Right lung (tissue), 5 donors: ENCODE data around the gene PRMT2. TPM values are rescaled to one million over a fixed set of nuclear protein-coding genes. Genes with fewer than 3 reads are reported as not detected.
"Not testable (repeated sequence)": the region's sequence is repeated elsewhere in the genome, so short reads cannot be mapped to it uniquely, and the experiment has no call there.

Experiments
- DNase-seq, 2 donors: peaks; one replicate each; pipeline ENCODE4 v3.0.0-alpha.2; 2013
- polyA plus RNA-seq, 5 donors: library from polyadenylated mRNA; unstranded; fragments of 120-200 nt; gene quantifications; one replicate each; pipeline versions ENCODE4 v1.2.1 to v1.2.3, GENCODE V29; 2013; ENCODE audit warnings: inconsistent platforms in 1 of 5, low replicate concordance in 1 of 5; ENCODE audit not compliant: insufficient read length in 5 of 5, insufficient read depth in 1 of 5

The PRMT2 gene
- polyA plus RNA-seq, 5 donors, result 124 to 152 (median 142) TPM

DNA sequence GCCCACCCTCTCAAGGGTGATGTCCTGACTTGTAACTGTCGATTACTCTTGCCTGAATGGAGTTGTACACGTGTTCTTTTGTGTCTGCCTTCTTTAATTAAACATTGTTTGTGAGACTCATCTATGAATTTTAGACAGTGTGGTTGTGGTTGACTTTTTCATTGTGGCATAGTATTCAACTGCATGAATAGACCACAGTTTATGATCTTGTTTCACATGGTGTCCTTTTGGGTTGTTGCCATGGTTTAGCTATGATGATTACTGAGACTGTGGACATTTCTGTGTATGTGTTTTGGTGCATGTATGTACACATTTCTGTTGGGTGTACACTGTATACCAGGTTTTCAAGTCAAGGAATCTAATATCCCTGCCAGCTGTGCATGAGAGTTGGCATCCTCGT, 30.1 kb downstream of the PRMT2 start:
- DNase-seq, result no peak

- no peak for DNase-seq
Measured at GRCh38 chr21:46666941-46667740, 31.7 kb downstream of the PRMT2 start.

DNA sequence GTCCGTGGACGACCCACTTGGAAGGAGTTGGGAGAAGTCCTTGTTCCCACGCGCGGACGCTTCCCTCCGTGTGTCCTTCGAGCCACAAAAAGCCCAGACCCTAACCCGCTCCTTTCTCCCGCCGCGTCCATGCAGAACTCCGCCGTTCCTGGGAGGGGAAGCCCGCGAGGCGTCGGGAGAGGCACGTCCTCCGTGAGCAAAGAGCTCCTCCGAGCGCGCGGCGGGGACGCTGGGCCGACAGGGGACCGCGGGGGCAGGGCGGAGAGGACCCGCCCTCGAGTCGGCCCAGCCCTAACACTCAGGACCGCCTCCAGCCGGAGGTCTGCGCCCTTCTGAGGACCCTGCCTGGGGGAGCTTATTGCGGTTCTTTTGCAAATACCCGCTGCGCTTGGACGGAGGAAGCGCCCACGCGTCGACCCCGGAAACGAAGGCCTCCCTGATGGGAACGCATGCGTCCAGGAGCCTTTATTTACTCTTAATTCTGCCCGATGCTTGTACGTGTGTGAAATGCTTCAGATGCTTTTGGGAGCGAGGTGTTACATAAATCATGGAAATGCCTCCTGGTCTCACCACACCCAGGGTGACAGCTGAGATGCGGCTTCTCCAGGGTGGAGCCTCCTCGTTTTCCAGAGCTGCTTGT, 32.4 kb downstream of the PRMT2 start:
- no peak for DNase-seq

DNA sequence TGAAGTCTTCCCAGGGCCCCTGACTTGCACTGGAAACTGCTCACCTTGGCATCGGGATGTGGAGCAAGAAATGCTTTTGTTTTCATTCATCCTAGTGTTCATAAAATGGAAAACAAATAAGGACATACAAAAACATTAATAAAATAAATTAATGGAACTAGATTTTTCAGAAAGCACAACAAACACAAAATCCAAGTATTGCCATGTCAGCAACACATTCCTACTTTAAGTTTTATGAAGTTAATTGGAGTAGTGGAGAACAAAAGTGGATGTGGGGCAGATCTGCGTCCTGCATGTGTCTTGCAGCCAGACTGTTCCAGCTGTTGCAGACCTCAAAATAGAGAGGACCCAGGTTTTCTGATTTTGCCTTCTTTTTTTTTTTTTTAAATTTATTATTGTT, 32.9 kb downstream of the PRMT2 start:
- no peak for DNase-seq

- not testable (repeated sequence) for DNase-seq
Measured at GRCh38 chr21:46668904-46669303, 33.4 kb downstream of the PRMT2 start.

DNA sequence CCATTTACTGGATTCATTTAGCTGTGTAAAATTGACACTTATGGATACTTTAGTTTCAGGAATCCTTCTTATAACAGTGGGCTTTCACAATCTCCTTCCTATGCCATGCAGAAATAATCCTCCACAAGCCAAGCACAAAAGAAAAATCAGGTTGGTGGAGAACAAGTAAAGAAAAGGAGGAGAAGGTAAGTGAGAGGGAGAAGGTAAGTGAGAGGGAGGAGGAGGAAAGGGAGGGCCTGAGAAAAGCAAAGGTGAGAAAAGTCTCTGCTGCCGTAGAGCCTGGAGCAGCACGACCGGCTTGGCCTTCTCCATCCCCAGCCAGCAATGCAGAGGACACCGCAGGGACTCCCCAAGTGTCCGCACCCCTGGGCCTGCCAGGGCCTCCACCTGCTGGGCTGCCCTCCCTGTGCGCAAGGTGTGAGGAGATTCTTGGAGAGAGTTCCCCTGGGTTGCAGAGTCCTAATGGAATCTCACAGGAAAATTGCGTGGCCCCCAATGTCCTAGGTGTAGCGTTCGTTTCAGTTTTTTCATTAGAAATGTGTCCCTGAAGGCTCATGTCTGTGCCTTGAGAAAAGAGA, 39.0 kb downstream of the PRMT2 start:
- DNase-seq, result no peak

GRCh38 chr21:46675595-46676280, 40.3 kb downstream of the PRMT2 start:
- DNase-seq, result no peak

DNA sequence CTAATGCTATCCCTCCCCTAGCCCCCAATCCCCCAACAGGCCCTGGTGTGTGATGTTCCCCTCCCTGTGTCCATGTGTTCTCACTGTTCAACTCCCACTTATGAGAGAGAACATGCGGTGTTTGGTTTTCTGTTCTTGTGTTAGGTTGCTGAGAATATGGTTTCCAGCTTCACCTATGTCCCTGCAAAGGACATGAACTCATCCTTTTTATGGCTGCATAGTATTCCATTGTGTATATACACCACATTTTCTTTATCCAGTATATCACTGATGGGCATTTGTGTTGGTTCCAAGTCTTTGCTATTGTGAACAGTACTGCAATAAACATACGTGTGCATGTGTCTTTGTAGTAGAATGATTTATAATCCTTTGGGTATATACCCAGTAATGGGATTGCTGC, 41.1 kb downstream of the PRMT2 start:
- DNase-seq, result not testable (repeated sequence)

DNA sequence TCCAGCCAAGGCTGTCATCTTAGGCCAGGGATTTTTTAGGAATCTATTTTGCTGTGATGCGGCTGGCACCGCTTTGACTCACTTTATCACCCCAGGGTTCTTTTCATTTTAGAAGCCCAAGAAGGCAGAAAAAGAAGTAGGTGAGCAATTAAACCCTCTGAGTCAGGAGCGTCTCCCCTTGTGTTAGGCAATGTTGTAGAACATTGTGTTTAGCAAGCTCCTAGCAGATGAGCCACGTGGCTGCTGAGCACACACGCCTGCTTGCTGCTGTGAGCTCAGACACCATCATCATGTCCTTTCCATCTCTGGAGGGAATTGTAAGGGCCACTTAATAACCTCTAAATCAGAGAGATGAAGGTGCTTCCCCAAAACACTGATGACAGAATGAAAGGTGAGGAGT, 46.1 kb downstream of the PRMT2 start:
- not testable (repeated sequence) for DNase-seq

DNA sequence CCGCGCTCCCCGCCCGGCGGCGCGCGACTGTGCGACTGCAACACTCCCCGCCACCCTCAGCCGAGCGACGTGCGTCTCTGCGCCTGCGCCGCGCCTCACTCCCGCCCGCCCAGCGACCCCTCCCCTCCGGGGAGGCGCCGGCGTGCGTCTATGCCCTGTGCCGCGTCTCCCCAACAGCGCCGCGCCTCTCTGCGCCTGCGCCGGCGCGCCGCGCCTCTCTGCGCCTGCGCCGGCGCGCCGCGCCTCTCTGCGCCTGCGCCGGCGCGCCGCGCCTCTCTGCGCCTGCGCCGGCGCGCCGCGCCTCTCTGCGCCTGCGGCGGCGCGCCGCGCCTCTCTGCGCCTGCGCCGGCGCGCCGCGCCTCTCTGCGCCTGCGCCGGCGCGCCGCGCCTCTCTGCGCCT, 63.2 kb downstream of the PRMT2 start:
- not testable (repeated sequence) for DNase-seq

DNA sequence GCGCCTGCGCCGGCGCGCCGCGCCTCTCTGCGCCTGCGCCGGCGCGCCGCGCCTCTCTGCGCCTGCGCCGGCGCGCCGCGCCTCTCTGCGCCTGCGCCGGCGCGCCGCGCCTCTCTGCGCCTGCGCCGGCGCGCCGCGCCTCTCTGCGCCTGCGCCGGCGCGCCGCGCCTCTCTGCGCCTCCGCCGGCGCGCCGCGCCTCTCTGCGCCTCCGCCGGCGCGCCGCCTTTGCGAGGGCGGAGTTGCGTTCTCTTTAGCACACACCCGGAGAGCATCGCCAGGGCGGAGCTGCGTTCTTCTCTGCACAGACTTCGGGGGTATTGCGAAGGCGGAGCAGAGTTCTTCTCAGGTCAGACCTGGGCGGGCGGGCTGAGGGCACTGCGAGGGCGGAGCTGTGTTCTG, 63.6 kb downstream of the PRMT2 start:
- not testable (repeated sequence) for DNase-seq

Other genes starting within 250 kb of the PRMT2 start
- gene DIP2A, start 176.8 kb upstream of the PRMT2 start, polyA plus RNA-seq, result 10 to 100 TPM; 48.0 to 68.7 (median 56.0) TPM
- gene S100B, start 30.6 kb upstream of the PRMT2 start, polyA plus RNA-seq, result 1 to 10 TPM; 1.5 to 3.8 (median 3.0) TPM